ENCODE results near the gene MYO1D. TPM values are rescaled to one million over a fixed set of nuclear protein-coding genes. Genes with fewer than 3 reads are reported as not detected.
A peak's percentile ranks its signal among the peaks of the same experiment; 100 is the strongest.

Gene MYO1D
- total RNA-seq, 2 experiments from 2014 or later: 0.09 to 0.89 TPM

- no peak overlapping the region for H2AFZ ChIP-seq (ENCODE audit: low read length)
- H3K27ac ChIP-seq (ENCODE audit: low read depth, low read length, poor library complexity, severe bottlenecking): no peak overlapping the region
- no peaks in the 10 kb centered on the region for H4K20me1 ChIP-seq (ENCODE audit: insufficient read depth, low read length)
- no peak overlapping the region for H3K4me2 ChIP-seq (ENCODE audit: low read length)
- peak; percentile 9 for DNase-seq (ENCODE audit: low spot score)
- ChIA-PET POLR2A (interaction anchor here (0.5 kb wide), 1 partner anchor 946 kb away, joined by 5 read pairs; no protein-coding TSS in a partner anchor), CTCF (ENCODE audit: unreplicated experiment) (no interaction called here)
- TF ChIP-seq CTCF (conservative IDR thresholded peaks at IDR 0.05; ENCODE audit: low read length) (0 out of 2 replicates have a peak, but pooled peaks have one; percentile 17), EZH2phosphoT487 (IDR thresholded peaks at IDR 0.05; ENCODE audit: borderline replicate concordance, low read depth, low read length) (no peak)
- H3K4me3 ChIP-seq (ENCODE audit: low read depth, low read length, poor library complexity, severe bottlenecking): no peak overlapping the region
- H3K9me2 ChIP-seq (ENCODE audit: insufficient read depth, low read length): no peaks in the 10 kb centered on the region
- H3K36me3 ChIP-seq (ENCODE audit: insufficient read depth, low read length): no peaks in the 10 kb centered on the region
- no peaks in the 10 kb centered on the region for H3K4me1 ChIP-seq (ENCODE audit: insufficient read depth, low read length, poor library complexity, severe bottlenecking)
- H3K79me2 ChIP-seq (ENCODE audit: insufficient read depth, low read depth, low read length): no peaks in the 10 kb centered on the region
- no TSS peak for BruUV-seq (replicated peaks)
- intact Hi-C loops (cut with micrococcal nuclease; ENCODE audit: unreplicated experiment): no loop called here
- H3K9me3 ChIP-seq (ENCODE audit: low read length): no peaks in the 10 kb centered on the region
Observed at GRCh38 chr17:32634167-32634566, 242.8 kb downstream of the MYO1D start.

GRCh38 chr17:32631341-32632096, 245.4 kb downstream of the MYO1D start:
- Histone ChIP-seq H4K20me1 (ENCODE audit: insufficient read depth, low read length) (no peaks in the 10 kb centered on the region), H3K4me1 (ENCODE audit: insufficient read depth, low read length, poor library complexity, severe bottlenecking) (no peaks in the 10 kb centered on the region), H2AFZ (ENCODE audit: low read length) (no peak overlapping the region), H3K79me2 (ENCODE audit: insufficient read depth, low read depth, low read length) (no peaks in the 10 kb centered on the region), H3K27ac (ENCODE audit: low read depth, low read length, poor library complexity, severe bottlenecking) (no peak overlapping the region), H3K4me3 (ENCODE audit: low read depth, low read length, poor library complexity, severe bottlenecking) (no peak overlapping the region), H3K9me2 (ENCODE audit: insufficient read depth, low read length) (no peaks in the 10 kb centered on the region), H3K4me2 (ENCODE audit: low read length) (no peak overlapping the region), H3K9me3 (ENCODE audit: low read length) (no peaks in the 10 kb centered on the region), H3K36me3 (ENCODE audit: insufficient read depth, low read length) (no peaks in the 10 kb centered on the region)
- no TSS peak for BruUV-seq (replicated peaks)
- DNase-seq (ENCODE audit: low spot score): no peak
- intact Hi-C loops (cut with micrococcal nuclease; ENCODE audit: unreplicated experiment): no loop called here
- POLR2A ChIA-PET: interaction anchor here (0.7 kb wide), 1 partner anchor 8 kb away, joined by 3 read pairs; no protein-coding TSS in a partner anchor
- TF ChIP-seq CTCF (conservative IDR thresholded peaks at IDR 0.05; ENCODE audit: low read length) (no peak), EZH2phosphoT487 (IDR thresholded peaks at IDR 0.05; ENCODE audit: borderline replicate concordance, low read depth, low read length) (no peak)
- CTCF ChIA-PET (ENCODE audit: unreplicated experiment): no interaction called here

GRCh38 chr17:32629563-32630190, 247.2 kb downstream of the MYO1D start:
- BruUV-seq (replicated peaks): no TSS peak
- H3K79me2 ChIP-seq (ENCODE audit: insufficient read depth, low read depth, low read length): no peaks in the 10 kb centered on the region
- H3K9me3 ChIP-seq (ENCODE audit: low read length): no peaks in the 10 kb centered on the region
- intact Hi-C loops (cut with micrococcal nuclease; ENCODE audit: unreplicated experiment): no loop called here
- no peak overlapping the region for H2AFZ ChIP-seq (ENCODE audit: low read length)
- H3K4me1 ChIP-seq (ENCODE audit: insufficient read depth, low read length, poor library complexity, severe bottlenecking): no peaks in the 10 kb centered on the region
- CTCF ChIA-PET (ENCODE audit: unreplicated experiment): no interaction called here
- H3K27ac ChIP-seq (ENCODE audit: low read depth, low read length, poor library complexity, severe bottlenecking): no peak overlapping the region
- no peaks in the 10 kb centered on the region for H3K36me3 ChIP-seq (ENCODE audit: insufficient read depth, low read length)
- H4K20me1 ChIP-seq (ENCODE audit: insufficient read depth, low read length): no peaks in the 10 kb centered on the region
- H3K4me3 ChIP-seq (ENCODE audit: low read depth, low read length, poor library complexity, severe bottlenecking): no peak overlapping the region
- no peak for TF ChIP-seq EZH2phosphoT487 (IDR thresholded peaks at IDR 0.05; ENCODE audit: borderline replicate concordance, low read depth, low read length)
- TF ChIP-seq CTCF (conservative IDR thresholded peaks at IDR 0.05; ENCODE audit: low read length): no peak
- no peaks in the 10 kb centered on the region for H3K9me2 ChIP-seq (ENCODE audit: insufficient read depth, low read length)
- H3K4me2 ChIP-seq (ENCODE audit: low read length): no peak overlapping the region
- DNase-seq (ENCODE audit: low spot score): no peak
- POLR2A ChIA-PET: no interaction called here
